SIG-M5 treated with dmso at 0.1 percent for 504 hours (cell line): Measurements from ENCODE around the gene CNTROB.

ENCODE experiments used
- DNase-seq: peaks from one replicate; lab custom pipeline; 2025; ENCODE audit not compliant: unreplicated experiment; lab: John Stamatoyannopoulos, UW

The CNTROB gene

DNA sequence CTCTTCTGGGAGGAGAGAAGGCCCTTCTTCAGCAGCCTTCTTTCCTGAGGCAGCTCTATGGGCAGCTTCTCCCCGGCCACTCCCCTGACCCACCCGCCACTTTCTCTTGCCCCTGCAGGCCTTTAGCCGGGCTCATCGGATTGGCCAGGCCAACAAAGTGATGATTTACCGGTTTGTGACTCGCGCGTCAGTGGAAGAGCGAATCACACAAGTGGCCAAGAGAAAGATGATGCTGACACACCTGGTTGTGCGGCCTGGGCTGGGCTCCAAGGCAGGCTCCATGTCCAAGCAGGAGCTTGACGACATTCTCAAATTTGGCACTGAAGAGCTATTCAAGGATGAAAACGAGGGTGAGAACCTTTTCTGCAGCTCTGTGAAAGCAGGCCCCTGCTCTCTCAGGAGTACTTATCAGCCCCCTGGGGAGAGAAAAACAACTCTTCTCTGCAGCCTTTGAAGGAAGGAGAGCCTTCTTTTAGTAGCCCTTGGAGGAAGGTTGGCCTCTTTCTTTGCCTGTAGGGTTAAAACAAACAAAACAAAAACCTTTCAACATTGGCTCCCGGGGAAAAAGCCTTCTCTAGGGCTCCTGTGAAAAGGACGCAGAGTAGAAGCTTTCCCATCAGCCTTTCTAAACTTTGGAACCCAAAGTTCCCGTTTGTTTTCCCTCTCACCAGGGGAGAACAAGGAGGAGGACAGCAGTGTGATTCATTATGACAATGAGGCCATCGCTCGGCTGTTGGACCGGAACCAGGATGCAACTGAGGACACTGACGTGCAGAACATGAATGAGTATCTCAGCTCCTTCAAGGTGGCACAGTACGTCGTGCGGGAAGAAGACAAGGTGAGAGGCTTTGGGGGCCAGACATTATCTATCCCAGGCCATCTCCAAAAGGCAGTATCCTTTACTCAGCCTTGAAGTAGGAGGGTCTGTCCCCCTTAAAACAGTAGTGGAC is 28.6 kb upstream of the CNTROB start:
- DNase-seq = no peak

DNA sequence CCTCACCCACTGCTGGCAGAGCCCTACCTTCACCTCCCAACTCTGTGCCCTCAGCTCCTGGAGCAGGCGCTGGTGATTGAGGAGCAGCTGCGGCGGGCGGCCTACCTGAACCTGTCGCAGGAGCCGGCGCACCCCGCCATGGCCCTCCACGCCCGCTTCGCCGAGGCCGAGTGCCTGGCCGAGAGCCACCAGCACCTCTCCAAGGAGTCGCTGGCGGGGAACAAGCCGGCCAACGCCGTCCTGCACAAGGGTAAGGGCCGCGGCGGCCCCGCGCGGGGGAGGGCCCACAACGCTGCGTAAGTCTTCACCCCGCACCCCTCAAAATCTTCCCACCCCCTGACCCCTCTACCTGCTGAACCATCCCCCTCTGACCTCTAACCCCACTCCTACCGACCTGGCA is 22.9 kb upstream of the CNTROB start:
- DNase-seq = no peak

DNA sequence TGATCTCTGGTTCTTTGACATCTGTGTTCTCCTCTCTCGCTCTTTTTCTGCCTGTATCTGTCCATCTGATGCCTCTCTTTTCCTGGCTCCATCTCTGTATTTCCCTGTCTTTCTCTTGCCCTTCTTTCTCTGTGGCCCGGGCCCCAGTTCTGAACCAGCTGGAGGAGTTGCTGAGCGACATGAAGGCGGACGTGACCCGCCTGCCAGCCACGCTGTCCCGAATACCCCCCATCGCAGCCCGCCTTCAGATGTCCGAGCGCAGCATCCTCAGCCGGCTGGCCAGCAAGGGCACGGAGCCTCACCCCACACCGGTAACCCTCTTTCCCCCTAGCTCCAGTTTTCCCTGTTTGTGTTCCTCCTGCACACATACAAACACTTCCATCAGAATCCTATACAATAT is 21.7 kb upstream of the CNTROB start:
- no peak for DNase-seq

DNA sequence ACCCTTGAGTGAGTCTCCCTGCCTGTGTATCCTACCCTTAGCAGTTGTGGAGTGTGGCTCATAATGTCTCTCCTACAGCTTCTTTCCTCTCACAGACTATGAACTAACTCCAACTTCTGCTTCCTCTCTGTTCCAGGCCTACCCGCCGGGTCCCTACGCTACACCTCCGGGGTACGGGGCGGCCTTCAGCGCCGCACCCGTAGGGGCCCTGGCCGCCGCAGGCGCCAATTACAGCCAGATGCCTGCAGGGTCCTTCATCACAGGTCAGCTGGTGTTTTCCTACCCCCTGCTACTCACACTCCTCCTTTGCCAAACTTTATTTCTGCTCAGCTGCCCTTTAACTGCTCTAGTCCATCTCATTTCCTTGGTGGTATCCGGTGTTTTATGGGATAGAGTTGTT is 21.3 kb upstream of the CNTROB start:
- DNase-seq = no peak

DNA sequence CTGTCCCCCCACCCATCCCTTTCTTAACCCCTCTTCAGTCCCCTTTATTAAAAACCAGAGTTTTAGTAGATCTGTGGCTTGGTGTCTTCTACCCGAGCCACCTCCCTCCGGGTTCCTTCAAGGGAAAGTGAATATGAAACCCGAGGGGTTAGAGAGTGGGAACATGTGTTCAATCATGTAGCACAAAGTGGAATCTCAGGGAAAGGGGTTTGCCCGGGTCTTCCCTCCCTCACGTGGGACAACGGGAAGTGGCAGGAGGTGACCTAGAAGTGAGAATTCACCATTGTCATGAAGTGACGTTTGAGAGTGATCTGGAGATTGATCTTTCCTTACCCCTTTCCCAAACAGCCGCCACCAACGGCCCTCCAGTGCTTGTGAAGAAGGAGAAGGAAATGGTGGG is 20.9 kb upstream of the CNTROB start:
- DNase-seq = no peak

DNA sequence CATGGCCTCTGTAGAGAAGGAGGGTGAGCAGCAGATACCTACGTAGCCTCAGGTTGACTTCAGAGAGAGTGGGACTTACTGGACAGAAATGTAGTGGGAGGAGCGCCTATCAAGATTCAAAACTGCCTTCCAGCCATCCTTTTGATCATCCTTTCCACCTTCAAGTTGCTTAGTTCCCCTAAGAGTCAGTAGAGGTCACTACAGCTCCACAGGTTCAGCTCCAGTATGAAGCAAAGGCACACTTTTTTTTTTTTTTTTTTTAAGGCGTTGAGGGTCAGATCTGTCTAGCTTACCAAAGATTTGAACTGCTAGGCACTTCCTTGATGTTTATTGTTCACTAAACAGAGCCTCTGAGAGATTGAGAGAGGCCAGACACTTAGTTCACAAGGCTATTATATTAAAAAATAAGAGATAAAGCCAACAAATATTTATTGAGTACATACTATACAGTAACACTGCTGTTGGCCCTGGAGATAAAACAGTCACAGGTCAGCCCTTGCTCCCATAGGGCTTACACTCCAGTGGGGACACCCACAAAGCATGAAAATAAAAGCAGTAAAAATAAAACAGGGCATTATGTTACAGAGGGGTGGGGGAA is 19.0 kb upstream of the CNTROB start:
- DNase-seq = peak; percentile 79

DNA sequence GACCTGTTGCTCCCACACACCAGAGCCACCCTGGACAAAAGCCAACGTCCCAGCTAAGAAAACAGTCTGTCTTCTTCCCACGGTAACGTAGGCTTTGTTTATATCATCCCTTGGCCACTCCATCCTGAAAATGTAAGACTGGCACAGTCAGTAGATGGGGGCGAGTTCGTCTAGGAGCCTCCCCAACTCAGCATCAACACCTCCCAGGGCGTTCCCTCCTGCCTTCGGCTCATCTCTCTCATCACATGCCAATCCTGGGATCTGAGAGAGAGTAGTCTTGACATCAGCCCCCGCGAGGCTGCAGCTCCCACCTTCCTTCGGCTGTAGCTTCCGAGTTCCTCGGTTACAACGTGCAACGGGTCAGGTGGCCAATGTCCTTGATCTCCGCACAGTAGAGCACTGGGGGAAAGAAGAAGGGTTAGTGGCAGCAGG is 16.8 kb upstream of the CNTROB start:
- no peak for DNase-seq

DNA sequence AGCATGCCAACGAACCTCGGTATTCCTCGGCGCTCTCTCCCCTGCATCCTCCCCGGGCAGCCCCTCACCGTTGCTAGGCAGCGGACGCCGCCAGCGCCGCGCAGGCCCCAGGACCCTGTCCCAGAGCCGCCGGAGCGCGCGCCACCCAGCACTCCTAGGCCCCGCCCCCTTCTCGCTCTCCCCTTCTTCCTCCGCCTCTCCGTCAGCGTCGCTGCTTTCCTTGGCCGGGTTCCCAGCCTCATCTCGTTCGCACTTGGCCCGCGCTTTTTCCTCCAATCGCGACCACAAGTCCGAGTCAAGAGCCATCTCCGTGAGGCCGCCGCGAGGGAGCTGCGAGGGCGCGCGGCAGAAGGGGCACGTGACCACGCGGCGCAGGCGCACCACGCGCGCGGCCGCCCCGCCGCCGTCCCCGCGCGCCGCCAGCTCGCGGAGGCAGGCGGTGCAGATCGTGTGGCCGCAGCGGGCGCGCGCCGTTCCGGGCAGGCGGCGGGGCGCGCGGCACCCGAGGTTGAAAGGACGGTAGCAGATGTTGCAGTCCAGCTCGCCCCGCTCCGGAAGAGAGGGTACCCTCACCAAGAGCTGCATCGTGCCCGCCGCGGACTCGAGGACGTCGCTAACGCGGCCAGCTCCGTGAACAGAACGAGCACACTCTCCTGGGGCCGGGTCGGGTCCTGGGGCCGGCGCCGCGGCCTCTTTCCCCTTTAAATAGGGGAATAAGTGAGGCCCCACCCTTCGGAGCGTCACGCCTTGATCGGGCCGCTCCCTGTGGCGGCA is 16.2 kb upstream of the CNTROB start, which contains the start of gene RNF227:
TSS of gene RNF227 (minus strand) at position 679 of the 774 bp plus-strand sequence. CDS start at position 585, 94 bp downstream.
- DNase-seq = peak; percentile 83

DNA sequence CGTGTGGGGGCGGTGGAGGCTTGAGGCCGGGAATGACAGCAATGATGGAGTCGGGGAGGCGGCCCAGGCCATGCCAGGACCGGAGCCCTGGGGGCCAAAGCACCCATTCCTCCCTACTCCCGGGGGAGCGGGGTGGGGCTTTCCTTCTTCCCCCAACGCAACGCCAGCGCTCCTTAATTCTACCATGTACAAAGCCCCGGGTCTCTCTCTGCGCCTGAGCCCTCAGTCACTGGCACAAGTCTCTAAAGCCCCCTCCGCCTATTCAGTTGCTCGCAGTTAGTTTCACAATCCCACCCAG is 15.7 kb upstream of the CNTROB start:
- no peak for DNase-seq

DNA sequence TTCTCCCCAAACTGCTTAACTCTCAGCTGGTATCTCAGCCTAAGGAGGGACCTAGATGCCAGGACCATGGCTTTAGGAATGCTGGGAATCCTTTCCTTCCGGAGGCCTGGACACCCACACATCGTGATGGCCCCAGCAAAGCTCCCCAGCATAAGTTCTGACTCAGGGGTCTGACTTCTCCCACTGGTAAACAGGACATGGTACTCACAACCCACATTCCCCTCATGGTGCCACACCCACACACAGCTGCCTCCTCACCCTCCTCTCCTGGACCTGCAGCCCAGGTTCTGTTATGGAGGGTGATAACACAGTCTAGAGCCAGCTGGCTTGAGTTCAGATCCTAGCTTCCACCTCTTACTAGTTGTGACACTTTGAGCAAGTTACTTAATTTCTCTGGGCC is 15.2 kb upstream of the CNTROB start:
- DNase-seq = no peak

DNA sequence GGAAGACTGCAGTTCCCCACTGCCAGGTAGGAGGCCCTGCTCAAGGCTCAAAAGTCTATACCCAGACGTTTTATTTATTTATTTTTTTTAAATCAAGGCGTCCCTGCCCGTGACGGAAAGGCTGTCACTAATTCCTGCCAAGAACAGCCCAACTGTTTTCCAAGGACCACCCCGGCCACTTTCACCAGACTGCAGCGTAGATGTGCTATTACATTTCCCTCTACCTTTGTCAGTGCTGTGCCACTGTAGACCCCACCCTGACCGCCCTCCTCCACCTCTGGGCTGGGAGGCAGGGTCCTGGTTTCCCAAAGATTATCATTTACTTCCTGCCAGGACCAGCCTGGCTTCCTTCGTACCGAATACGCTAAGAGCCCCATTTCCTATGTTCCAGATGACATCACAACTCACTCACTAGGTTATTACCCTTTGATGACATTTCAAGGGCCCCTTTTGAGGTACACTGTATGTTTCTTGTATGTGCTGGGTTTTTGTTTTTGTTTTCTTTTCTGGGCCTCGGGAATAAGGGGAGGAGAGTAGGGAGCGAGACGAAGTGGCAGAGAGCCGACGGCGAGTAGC is 9.6 kb upstream of the CNTROB start:
- no peak for DNase-seq

DNA sequence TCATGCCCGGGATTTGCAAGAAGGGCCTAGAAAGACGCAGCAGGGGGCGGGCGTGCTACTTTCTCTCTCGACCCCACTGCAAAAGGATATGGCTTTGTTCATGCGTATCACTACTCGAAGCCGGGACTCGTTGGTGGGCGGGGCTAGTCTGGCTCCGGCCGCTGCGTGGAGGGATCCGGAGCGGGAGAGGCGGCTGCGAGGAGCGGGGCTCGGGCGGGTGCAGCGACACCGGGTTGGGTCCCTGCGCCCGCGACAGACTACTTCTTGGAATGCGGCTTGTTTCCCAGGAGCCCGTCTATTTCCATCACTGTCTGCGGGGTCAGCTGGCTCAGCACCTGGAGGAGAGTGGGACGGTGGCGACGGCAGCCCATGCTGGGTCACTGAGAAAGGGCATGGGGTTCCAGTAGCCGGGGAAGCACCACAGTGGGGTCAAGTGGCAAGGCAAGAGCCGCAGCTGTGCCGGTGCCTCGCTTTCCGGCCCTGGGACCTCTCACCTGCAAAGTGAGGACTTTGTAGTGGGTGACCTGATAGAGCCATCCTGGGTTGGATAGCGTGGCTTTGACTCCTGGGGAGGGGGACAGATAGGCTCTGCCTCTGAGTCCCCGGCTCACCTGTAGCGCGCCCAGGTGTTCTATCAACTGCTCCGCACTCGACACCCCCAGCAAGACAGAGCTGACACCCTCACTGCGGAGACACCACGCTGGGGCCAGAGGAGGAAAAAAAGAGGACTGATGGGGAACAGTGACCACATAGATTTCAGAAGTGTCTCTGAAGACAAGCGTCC is 9.0 kb upstream of the CNTROB start:
- no peak for DNase-seq

DNA sequence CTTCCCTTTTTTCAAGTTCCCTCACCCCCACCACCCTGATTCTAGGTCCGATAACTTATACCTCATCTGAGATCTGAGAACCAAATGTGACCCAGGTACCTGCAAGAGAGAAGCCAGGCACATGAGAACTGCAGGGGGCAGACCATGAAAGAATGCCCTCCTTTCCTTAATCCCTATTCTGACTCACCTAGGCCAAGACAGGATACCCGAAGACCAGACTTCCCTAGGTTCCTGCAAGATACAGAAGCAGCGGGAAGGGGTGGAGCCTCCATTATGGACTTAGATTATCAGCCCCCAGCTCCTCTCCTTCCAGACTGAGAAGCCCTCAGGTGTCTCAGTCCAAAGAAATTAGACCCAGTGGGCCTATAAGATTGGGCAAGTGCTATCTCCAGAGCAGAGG is 4.4 kb upstream of the CNTROB start:
- no peak for DNase-seq

DNA sequence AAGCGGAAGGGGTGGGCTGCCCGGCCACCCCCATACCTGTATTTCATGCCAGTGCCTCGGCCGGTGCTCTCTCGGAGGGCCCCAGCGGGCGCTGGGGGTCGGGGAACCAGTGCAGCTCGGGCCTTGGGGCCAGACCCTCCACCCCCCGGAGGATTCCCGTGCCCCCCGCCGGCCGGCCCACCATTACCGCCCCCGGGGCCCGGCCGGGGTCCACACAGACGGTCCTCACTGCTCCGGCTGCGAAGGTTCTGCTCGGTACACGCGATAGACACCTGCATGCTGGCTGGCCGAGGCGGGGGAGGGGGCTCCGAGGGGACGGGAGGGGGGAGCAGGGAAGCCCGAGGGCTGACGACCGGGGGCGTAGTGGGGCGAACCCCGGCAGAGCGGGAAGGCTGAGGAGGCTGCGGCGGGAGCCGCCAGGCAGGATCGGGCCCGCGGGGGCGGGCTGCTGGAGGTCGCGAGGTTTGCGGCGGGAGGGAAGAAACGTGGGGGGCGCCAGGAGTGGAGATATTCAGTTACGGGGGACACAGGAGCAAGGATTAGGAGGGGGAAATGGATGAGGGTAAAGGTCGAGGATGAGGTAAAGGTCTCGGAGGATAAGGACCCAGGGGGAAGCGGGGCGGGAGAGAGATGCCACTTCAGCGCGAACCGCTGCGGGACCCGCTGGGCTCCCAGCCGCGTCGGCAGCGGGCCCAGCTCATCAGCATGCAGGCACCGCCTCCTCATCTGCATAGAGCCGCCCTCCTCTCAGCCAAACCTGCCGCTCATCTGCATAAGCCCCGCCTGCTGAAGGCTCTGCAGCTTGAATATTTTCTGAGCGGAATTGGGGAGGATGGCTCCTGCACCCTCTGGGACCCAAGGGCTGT is 2.6 kb upstream of the CNTROB start, which contains the start of gene KCNAB3:
TSS of gene KCNAB3 (minus strand) at position 699 of the 866 bp plus-strand sequence. CDS start at position 278, 421 bp downstream.
- no peak for DNase-seq

DNA sequence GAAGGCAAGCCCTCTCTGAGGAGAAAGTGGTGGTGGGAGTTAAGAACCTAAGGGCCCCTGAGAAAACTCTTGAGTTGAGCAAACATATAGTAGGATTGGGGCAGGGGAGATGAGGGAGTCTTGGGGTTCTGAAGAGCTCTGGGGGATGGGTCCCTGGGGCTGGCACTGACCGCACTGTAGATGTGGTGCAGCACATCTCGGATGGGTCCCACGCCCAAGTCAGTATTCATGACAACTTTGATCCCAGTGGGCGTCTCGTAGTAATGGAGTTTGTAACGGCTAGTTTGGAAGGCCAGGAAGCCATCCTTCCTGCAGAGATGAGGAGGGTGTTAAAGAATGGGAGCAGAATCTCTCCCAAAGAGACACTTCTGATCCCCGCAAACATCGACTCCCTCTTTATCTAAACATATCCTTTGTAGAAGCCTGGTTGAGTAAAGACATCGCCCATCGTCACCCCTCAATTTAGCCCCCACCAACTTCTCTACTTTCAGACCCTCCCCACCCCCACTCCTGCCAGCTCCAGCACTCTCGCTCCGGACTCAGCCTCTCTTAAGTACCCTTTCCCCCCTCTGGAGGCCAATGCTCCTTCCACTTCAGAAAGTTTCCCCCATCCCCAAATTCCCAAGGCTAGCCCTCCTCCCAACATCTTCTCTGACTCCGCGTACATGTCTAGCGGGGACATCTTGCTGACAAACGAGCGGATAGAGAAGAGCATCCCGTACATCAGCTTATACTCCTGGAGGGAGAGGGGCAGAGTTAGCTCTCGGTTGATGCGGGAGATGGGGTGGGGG is 970 bp upstream of the CNTROB start:
- DNase-seq = no peak

DNA sequence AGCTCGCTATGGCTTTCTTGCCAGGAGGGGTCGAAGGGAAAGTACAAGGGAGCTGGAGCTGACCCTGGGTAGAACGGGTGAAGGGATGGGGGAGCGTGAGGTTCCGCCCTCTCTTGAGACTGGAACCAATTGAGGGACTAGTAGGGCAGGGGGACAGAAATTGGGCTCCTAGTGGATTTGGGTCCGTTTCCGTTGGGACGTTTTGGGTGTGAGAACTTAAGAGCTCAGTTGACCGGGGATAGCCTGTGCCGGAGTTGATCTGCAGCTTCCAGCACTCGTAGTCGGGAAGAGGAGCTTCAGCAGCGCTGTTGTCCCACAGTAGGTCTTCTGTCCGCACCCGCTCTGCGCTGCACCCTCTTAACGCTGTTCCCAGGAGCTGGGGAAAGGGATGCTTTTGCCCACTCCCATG is 481 bp downstream of the CNTROB start:
- DNase-seq = peak; percentile 15

DNA sequence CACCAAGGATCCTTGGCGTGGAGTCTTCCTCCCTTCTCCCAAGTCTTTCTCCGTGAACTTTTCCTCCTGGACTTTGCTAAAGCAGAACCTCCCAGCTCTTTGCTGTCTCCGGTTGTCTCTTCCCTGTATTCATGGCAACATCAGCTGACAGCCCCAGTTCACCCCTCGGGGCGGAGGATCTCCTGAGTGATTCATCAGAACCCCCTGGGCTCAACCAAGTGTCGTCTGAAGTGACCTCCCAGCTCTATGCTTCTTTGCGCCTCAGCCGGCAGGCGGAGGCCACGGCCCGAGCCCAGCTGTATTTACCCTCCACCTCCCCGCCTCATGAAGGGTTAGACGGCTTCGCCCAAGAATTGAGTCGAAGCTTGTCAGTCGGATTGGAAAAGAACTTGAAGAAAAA is 943 bp downstream of the CNTROB start:
- peak; percentile 77 for DNase-seq

DNA sequence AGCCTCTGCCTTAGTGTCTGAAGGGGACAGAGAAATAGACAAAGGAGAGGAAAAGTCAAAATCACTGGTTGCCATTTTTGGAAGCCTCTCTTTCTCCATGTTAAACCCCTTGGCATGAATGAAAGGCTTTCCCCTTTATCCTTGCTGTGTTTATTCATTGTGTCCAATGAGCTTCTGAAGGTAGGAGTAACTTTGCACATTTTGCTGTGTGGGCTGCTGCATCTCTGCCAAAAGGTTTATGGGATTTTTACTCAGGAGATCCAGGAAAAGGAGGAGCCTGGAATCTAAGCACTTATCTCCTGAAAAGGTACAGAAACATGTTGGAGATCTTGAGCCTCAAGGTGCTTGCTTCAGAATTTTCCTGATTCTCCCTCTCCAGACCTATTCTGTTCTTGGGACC is 3.9 kb downstream of the CNTROB start:
- DNase-seq = no peak

DNA sequence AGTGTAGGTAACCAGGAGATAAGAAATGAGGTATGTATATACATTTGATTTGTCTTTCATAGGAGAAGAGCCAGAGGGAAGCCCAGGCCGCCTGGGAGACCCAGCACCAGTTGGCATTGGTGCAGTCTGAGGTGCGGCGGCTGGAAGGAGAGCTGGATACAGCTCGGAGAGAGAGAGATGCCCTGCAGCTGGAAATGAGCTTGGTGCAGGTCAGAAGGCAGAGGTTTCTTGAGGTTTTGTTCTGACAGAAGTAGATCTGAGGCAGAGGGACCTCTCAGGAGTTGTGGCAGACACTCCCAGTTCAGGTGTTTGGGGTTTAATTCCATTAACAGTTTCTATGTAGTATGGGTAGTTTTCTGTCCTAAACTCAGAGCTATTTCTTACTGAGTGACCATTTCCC is 8.0 kb downstream of the CNTROB start:
- DNase-seq = no peak
